ENCODE data around the gene KIAA1671.

Gene KIAA1671

DNA sequence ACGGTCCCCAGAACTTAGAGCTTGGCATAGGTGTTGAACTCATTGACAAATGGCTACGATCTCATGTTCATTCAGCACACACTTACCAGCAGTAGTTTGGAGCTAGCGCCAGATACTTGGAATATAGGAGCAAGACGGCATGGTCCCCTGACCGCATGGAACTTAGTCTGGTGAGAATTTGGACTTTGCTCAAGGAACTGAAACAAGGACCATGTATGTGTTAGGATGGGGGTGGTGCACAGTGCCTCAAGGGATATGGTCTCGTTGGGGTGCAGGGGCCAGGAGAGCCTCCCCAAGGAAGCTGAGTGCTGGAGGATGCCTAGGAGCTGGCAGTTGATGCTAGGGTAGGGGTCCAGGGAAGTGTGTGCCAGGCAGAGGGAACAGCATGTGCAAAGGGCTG is 119.2 kb downstream of the KIAA1671 start:
- TF ChIP-seq TAF1 (IDR thresholded peaks at IDR 0.05; ENCODE audit: borderline replicate concordance, insufficient read depth, low read length) (no peak), FOXP2 (optimal IDR thresholded peaks at IDR 0.05; ENCODE audit: borderline replicate concordance, extremely low read depth, extremely low read length, insufficient read depth) (no peak), POLR2AphosphoS5 (IDR thresholded peaks at IDR 0.05; ENCODE audit: low read depth, low read length) (no peak), SIN3A (IDR thresholded peaks at IDR 0.05; ENCODE audit: borderline replicate concordance, insufficient read depth, low read length) (no peak)
- TF ChIP-seq, protein P1, sequence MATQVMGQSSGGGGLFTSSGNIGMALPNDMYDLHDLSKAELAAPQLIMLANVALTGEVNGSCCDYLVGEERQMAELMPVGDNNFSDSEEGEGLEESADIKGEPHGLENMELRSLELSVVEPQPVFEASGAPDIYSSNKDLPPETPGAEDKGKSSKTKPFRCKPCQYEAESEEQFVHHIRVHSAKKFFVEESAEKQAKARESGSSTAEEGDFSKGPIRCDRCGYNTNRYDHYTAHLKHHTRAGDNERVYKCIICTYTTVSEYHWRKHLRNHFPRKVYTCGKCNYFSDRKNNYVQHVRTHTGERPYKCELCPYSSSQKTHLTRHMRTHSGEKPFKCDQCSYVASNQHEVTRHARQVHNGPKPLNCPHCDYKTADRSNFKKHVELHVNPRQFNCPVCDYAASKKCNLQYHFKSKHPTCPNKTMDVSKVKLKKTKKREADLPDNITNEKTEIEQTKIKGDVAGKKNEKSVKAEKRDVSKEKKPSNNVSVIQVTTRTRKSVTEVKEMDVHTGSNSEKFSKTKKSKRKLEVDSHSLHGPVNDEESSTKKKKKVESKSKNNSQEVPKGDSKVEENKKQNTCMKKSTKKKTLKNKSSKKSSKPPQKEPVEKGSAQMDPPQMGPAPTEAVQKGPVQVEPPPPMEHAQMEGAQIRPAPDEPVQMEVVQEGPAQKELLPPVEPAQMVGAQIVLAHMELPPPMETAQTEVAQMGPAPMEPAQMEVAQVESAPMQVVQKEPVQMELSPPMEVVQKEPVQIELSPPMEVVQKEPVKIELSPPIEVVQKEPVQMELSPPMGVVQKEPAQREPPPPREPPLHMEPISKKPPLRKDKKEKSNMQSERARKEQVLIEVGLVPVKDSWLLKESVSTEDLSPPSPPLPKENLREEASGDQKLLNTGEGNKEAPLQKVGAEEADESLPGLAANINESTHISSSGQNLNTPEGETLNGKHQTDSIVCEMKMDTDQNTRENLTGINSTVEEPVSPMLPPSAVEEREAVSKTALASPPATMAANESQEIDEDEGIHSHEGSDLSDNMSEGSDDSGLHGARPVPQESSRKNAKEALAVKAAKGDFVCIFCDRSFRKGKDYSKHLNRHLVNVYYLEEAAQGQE (IDR thresholded peaks at IDR 0.05; ENCODE audit: insufficient read depth in 1 of 2, low read depth in 2 of 2, low read length in 2 of 2): no peak

DNA sequence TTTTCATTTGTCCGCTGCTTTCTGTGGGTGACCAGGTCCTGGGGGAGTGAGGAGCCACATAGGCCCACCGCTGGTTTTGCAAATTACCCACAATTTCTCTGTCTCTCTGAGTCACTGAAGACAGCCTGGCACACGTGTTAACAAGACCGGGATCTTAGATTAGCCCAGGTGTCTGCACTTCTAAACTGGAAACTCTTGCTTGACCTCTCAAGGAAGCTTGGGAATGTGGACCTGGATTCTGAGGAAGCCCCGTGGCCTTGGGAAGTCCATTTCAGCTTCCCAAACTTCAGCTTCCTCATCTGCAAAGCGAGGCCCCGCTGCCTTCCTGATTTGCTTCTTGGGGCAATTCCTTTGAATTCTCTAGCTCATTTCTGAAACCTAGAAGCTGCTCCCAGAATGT is 119.9 kb downstream of the KIAA1671 start:
- TF ChIP-seq, protein P1 (IDR thresholded peaks at IDR 0.05; ENCODE audit: insufficient read depth in 1 of 2, low read depth in 2 of 2, low read length in 2 of 2): no peak
- no peak for TF ChIP-seq TAF1 (IDR thresholded peaks at IDR 0.05; ENCODE audit: borderline replicate concordance, insufficient read depth, low read length)
- TF ChIP-seq POLR2AphosphoS5 (IDR thresholded peaks at IDR 0.05; ENCODE audit: low read depth, low read length): no peak
- TF ChIP-seq FOXP2 (optimal IDR thresholded peaks at IDR 0.05; ENCODE audit: borderline replicate concordance, extremely low read depth, extremely low read length, insufficient read depth): no peak
- no peak for TF ChIP-seq SIN3A (IDR thresholded peaks at IDR 0.05; ENCODE audit: borderline replicate concordance, insufficient read depth, low read length)

DNA sequence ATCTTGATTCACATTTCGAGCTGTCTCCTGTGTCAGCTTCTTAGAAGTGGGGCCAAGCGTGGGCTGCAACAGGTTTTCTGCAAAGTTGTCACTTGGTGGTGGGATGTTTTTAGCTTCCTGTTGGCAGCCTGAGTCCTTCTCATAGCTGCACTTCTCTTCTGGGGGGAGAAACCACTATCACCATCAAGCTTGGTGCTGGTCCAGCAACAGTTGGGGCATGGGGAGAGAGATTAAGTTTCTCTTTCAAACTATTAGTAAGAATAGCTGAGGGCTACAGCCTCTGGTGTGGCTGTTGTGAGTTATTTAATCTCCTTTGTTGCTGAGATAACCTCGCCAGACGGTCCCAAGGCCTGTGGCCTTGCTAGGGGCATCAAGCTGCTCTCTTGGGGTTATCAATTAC is 123.8 kb downstream of the KIAA1671 start:
- no peak for TF ChIP-seq POLR2AphosphoS5 (IDR thresholded peaks at IDR 0.05; ENCODE audit: low read depth, low read length)
- TF ChIP-seq, protein P1 (IDR thresholded peaks at IDR 0.05; ENCODE audit: insufficient read depth in 1 of 2, low read depth in 2 of 2, low read length in 2 of 2): no peak
- TF ChIP-seq FOXP2 (optimal IDR thresholded peaks at IDR 0.05; ENCODE audit: borderline replicate concordance, extremely low read depth, extremely low read length, insufficient read depth): no peak
- no peak for TF ChIP-seq TAF1 (IDR thresholded peaks at IDR 0.05; ENCODE audit: borderline replicate concordance, insufficient read depth, low read length)
- TF ChIP-seq SIN3A (IDR thresholded peaks at IDR 0.05; ENCODE audit: borderline replicate concordance, insufficient read depth, low read length): no peak

DNA sequence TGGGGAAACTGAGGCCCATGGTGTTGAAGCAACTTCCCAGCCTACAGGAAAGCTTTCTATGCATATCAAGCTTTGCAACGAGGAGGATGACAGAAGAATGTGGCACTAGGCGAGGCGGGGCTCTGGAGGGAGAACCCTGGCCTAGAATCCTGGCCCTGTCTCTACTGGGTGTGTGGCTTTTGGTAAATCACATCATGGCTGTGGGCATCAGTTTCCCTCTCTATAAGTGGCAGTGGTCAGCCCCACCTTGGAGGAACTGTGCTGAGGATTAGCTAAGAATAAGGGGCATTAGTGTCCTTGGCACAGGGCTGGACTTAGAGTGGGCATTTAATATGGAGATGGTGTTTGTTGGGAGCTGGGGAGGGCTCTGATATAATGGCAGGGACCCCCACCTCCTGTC is 124.5 kb downstream of the KIAA1671 start:
- TF ChIP-seq POLR2AphosphoS5 (IDR thresholded peaks at IDR 0.05; ENCODE audit: low read depth, low read length) (no peak), FOXP2 (optimal IDR thresholded peaks at IDR 0.05; ENCODE audit: borderline replicate concordance, extremely low read depth, extremely low read length, insufficient read depth) (no peak), SIN3A (IDR thresholded peaks at IDR 0.05; ENCODE audit: borderline replicate concordance, insufficient read depth, low read length) (no peak), TAF1 (IDR thresholded peaks at IDR 0.05; ENCODE audit: borderline replicate concordance, insufficient read depth, low read length) (no peak)
- TF ChIP-seq, protein P1 (IDR thresholded peaks at IDR 0.05; ENCODE audit: insufficient read depth in 1 of 2, low read depth in 2 of 2, low read length in 2 of 2): no peak

DNA sequence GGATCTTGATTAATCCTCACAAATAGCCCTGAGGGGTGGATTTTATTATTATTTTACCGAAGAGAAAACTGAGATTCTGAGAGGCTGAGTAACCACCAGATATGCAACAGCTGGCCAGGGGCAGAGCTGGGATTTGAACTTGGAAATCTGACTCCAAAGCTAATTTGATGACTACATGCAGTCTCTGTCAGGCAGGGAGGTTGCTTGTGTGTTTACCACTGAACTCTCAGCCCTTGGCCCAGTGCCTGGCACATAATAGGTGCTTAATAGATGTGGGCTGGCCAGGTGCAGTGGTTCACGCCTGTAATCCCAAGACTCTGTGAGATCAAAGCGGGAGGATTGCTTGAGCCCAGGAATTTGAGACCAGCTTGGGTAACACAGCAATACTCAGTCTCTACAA is 125.4 kb downstream of the KIAA1671 start:
- TF ChIP-seq, protein P1 (IDR thresholded peaks at IDR 0.05; ENCODE audit: insufficient read depth in 1 of 2, low read depth in 2 of 2, low read length in 2 of 2): no peak
- no peak for TF ChIP-seq POLR2AphosphoS5 (IDR thresholded peaks at IDR 0.05; ENCODE audit: low read depth, low read length)
- no peak for TF ChIP-seq FOXP2 (optimal IDR thresholded peaks at IDR 0.05; ENCODE audit: borderline replicate concordance, extremely low read depth, extremely low read length, insufficient read depth)
- TF ChIP-seq SIN3A (IDR thresholded peaks at IDR 0.05; ENCODE audit: borderline replicate concordance, insufficient read depth, low read length): no peak
- TF ChIP-seq TAF1 (IDR thresholded peaks at IDR 0.05; ENCODE audit: borderline replicate concordance, insufficient read depth, low read length): no peak

Data from PFSK-1 (cell line).